Measurements from ENCODE around the gene CREB3L1. TPM values are rescaled to one million over a fixed set of nuclear protein-coding genes. Genes with fewer than 3 reads are reported as not detected.
A peak's percentile ranks its signal among the peaks of the same experiment; 100 is the strongest.

CREB3L1 gene
- total RNA-seq, 1 experiment from 2014 or later = 22.7 TPM

- Histone ChIP-seq H3K36me3 (peaks cover 65% of the 10 kb centered on the region), H3K4me3 (no peak overlapping the region)
These were observed 44.3 kb downstream of the CREB3L1 start for GRCh38 chr11:46321757-46322156.

GRCh38 chr11:46322759-46323158, 45.3 kb downstream of the CREB3L1 start:
- H3K27ac ChIP-seq = no peak overlapping the region
- peaks cover 55% of the 10 kb centered on the region for H3K36me3 ChIP-seq
- H3K9me3 ChIP-seq (replicated peaks) = no peaks in the 10 kb centered on the region
- DNase-seq (ENCODE audit: low read depth in 1 of 2, low spot score in 2 of 2) = peak; percentile 38 to 57
- H3K4me3 ChIP-seq = no peak overlapping the region
- H3K4me1 ChIP-seq (replicated peaks) = no peaks in the 10 kb centered on the region
- no peaks in the 10 kb centered on the region for H3K27me3 ChIP-seq (replicated peaks)

More at GRCh38 chr11:46321757-46322156, 44.3 kb downstream of the CREB3L1 start:
- no peak for DNase-seq (ENCODE audit: low read depth in 1 of 2, low spot score in 2 of 2)
- no peaks in the 10 kb centered on the region for H3K27me3 ChIP-seq (replicated peaks)
- no peak overlapping the region for H3K27ac ChIP-seq
- H3K9me3 ChIP-seq (replicated peaks) = no peaks in the 10 kb centered on the region
- H3K4me1 ChIP-seq (replicated peaks) = no peaks in the 10 kb centered on the region

- Histone ChIP-seq H3K27me3 (replicated peaks) (peaks cover 9% of the 10 kb centered on the region), H3K9me3 (replicated peaks) (no peaks in the 10 kb centered on the region), H3K27ac (no peak overlapping the region), H3K36me3 (peaks cover 14% of the 10 kb centered on the region), H3K4me1 (replicated peaks) (no peaks in the 10 kb centered on the region), H3K4me3 (no peak overlapping the region)
- no peak for DNase-seq (ENCODE audit: low read depth in 1 of 2, low spot score in 2 of 2)
These were observed 49.5 kb downstream of the CREB3L1 start for GRCh38 chr11:46326813-46327416.

GRCh38 chr11:46327829-46328228, 50.4 kb downstream of the CREB3L1 start:
- H3K4me3 ChIP-seq = no peak overlapping the region
- H3K27me3 ChIP-seq (replicated peaks) = peaks cover 18% of the 10 kb centered on the region
- peaks cover 5% of the 10 kb centered on the region for H3K36me3 ChIP-seq
- DNase-seq (ENCODE audit: low read depth in 1 of 2, low spot score in 2 of 2) = no peak
- H3K27ac ChIP-seq = no peak overlapping the region
- H3K9me3 ChIP-seq (replicated peaks) = no peaks in the 10 kb centered on the region
- H3K4me1 ChIP-seq (replicated peaks) = peaks cover 4% of the 10 kb centered on the region

GRCh38 chr11:46330154-46330553, 52.7 kb downstream of the CREB3L1 start:
- H3K27ac ChIP-seq = no peak overlapping the region
- H3K9me3 ChIP-seq (replicated peaks) = 0 out of 2 replicates have a peak, but pooled peaks cover 4% of the 10 kb centered on the region
- no peak for DNase-seq (ENCODE audit: low read depth in 1 of 2, low spot score in 2 of 2)
- H3K27me3 ChIP-seq (replicated peaks) = peaks cover 33% of the 10 kb centered on the region
- no peaks in the 10 kb centered on the region for H3K36me3 ChIP-seq
- peaks cover 10% of the 10 kb centered on the region for H3K4me1 ChIP-seq (replicated peaks)
- no peak overlapping the region for H3K4me3 ChIP-seq

GRCh38 chr11:46330563-46331281, 53.3 kb downstream of the CREB3L1 start:
- DNase-seq (ENCODE audit: low read depth in 1 of 2, low spot score in 2 of 2) = no peak
- 0 out of 2 replicates have a peak, but pooled peaks cover 4% of the 10 kb centered on the region for H3K9me3 ChIP-seq (replicated peaks)
- H3K27me3 ChIP-seq (replicated peaks) = peaks cover 33% of the 10 kb centered on the region
- peaks cover 10% of the 10 kb centered on the region for H3K4me1 ChIP-seq (replicated peaks)
- H3K4me3 ChIP-seq = no peak overlapping the region
- no peaks in the 10 kb centered on the region for H3K36me3 ChIP-seq
- no peak overlapping the region for H3K27ac ChIP-seq

GRCh38 chr11:46331282-46331984, 54.0 kb downstream of the CREB3L1 start:
- no peak for DNase-seq (ENCODE audit: low read depth in 1 of 2, low spot score in 2 of 2)
- peaks cover 33% of the 10 kb centered on the region for H3K27me3 ChIP-seq (replicated peaks)

GRCh38 chr11:46332093-46332567, 54.7 kb downstream of the CREB3L1 start:
- DNase-seq (ENCODE audit: low read depth in 1 of 2, low spot score in 2 of 2) = no peak
- 0 out of 2 replicates have a peak, but pooled peaks cover 4% of the 10 kb centered on the region for H3K9me3 ChIP-seq (replicated peaks)
- no peaks in the 10 kb centered on the region for H3K36me3 ChIP-seq
- H3K27ac ChIP-seq = no peak overlapping the region
- peaks cover 10% of the 10 kb centered on the region for H3K4me1 ChIP-seq (replicated peaks)
- H3K27me3 ChIP-seq (replicated peaks) = peaks cover 33% of the 10 kb centered on the region
- no peak overlapping the region for H3K4me3 ChIP-seq

More at GRCh38 chr11:46331282-46331984, 54.0 kb downstream of the CREB3L1 start:
- no peaks in the 10 kb centered on the region for H3K36me3 ChIP-seq
- no peak overlapping the region for H3K4me3 ChIP-seq
- no peak overlapping the region for H3K27ac ChIP-seq
- peaks cover 10% of the 10 kb centered on the region for H3K4me1 ChIP-seq (replicated peaks)
- H3K9me3 ChIP-seq (replicated peaks) = 0 out of 2 replicates have a peak, but pooled peaks cover 4% of the 10 kb centered on the region

GRCh38 chr11:46332568-46333393, 55.3 kb downstream of the CREB3L1 start:
- Histone ChIP-seq H3K9me3 (replicated peaks) (0 out of 2 replicates have a peak, but pooled peaks cover 4% of the 10 kb centered on the region), H3K4me3 (peak overlapping the region; percentile 18), H3K36me3 (no peaks in the 10 kb centered on the region), H3K4me1 (replicated peaks) (peaks cover 10% of the 10 kb centered on the region), H3K27me3 (replicated peaks) (peaks cover 33% of the 10 kb centered on the region), H3K27ac (no peak overlapping the region)
- DNase-seq (ENCODE audit: low read depth in 1 of 2, low spot score in 2 of 2) = no peak

- 0 out of 2 replicates have a peak, but pooled peaks cover 4% of the 10 kb centered on the region for H3K9me3 ChIP-seq (replicated peaks)
- H3K4me1 ChIP-seq (replicated peaks) = peaks cover 10% of the 10 kb centered on the region
- H3K36me3 ChIP-seq = no peaks in the 10 kb centered on the region
- no peak overlapping the region for H3K27ac ChIP-seq
- peaks cover 33% of the 10 kb centered on the region for H3K27me3 ChIP-seq (replicated peaks)
- DNase-seq (ENCODE audit: low read depth in 1 of 2, low spot score in 2 of 2) = no peak
- peak overlapping the region; percentile 18 for H3K4me3 ChIP-seq
These were observed 56.0 kb downstream of the CREB3L1 start for GRCh38 chr11:46333394-46333947.

GRCh38 chr11:46334211-46334610, 56.7 kb downstream of the CREB3L1 start:
- H3K9me3 ChIP-seq (replicated peaks) = 0 out of 2 replicates have a peak, but pooled peaks cover 4% of the 10 kb centered on the region
- no peak overlapping the region for H3K27ac ChIP-seq
- H3K4me3 ChIP-seq = no peak overlapping the region
- no peak for DNase-seq (ENCODE audit: low read depth in 1 of 2, low spot score in 2 of 2)
- peaks cover 33% of the 10 kb centered on the region for H3K27me3 ChIP-seq (replicated peaks)
- peaks cover 14% of the 10 kb centered on the region for H3K4me1 ChIP-seq (replicated peaks)
- H3K36me3 ChIP-seq = no peaks in the 10 kb centered on the region

GRCh38 chr11:46335271-46335670, 57.8 kb downstream of the CREB3L1 start:
- no peak for DNase-seq (ENCODE audit: low read depth in 1 of 2, low spot score in 2 of 2)
- H3K4me3 ChIP-seq = no peak overlapping the region
- no peaks in the 10 kb centered on the region for H3K36me3 ChIP-seq
- peaks cover 15% of the 10 kb centered on the region for H3K4me1 ChIP-seq (replicated peaks)
- H3K27ac ChIP-seq = no peak overlapping the region
- H3K9me3 ChIP-seq (replicated peaks) = 0 out of 2 replicates have a peak, but pooled peaks cover 4% of the 10 kb centered on the region
- peaks cover 33% of the 10 kb centered on the region for H3K27me3 ChIP-seq (replicated peaks)

All from SJSA1 (cell line).